Stimulated activated CD4-positive, alpha-beta T cell treated with anti-CD3 and anti-CD28 coated beads, Interleukin-15, amount 100 ng/mL, for 48 hours (primary cell): Measurements from ENCODE around the gene MSRB2.

Experiments used
- DNase-seq, 2 donors: peaks; one replicate each; pipeline ENCODE4 v3.0.0-alpha.2; 2020; ENCODE audit warnings: low read depth in 2 of 2

The MSRB2 gene

DNA sequence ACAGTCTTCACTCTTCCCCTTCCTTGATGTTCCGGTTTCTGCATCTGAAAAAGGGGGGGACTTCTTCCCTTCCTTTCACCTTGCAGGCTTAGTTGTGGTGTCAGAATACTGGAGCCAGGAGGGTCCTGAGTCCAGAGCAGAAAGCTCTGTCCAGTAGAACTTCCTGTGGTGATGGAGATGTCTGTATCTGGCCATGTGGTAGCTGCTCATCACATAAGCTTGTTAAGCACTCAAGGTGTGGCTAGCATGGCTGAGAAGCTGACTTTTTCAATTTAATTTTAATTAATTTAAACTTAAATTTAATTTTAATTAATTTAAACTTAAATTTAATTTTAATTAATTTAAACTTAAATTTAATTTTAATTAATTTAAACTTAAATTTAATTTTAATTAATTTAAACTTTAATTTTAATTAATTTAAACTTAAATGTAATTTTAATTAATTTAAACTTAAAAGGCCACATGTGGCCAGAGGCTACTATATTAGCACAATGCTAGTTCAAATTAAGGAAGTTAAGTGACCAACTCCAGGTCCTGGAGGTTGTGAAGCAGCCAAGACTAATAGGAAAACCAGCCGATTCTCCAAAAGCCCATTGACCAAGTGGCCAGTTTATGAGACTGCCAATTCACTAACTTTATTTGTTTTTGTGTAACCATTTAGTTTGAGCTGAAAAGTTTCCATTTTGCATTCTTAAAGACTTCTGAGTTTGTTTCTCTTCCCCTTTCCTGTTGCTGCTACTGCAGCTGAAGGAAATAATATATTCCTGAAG lies 16.3 kb downstream of the MSRB2 start:
- no peak for DNase-seq

- no peak for DNase-seq
Observed at GRCh38 chr10:23114228-23114850, 19.0 kb downstream of the MSRB2 start.

DNA sequence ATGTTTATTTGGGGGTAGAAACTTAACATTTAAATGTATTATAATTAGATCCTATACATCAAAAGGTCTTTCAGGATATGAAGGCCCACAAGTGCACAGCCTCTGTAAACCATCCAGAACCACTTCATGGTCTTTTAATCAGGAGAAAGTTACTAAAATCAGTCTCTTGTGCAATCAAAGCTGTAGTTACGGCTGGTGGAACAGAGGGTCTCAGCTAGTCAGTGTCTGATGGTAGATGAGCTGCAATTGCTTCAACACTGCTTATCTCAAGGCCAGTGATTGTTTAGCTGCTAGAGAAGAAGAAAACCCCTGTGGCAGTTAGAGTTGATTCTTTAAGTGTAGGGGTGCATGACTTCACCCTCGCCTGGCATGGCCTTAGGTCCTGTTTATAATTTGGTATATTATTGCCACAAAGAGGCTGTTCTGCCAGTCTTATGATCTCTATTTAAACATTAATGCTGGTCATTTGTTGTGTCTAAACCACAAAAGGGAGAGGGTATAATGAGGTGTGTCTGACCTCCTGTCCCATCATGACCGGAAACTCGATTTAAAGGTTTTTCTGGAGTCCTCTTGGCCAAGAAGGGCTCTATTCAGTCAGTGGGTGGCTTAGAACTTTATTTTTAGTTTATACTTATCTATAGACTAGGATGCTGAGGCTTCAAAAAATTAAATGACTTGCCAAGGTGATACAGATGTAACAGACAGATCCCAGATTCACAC lies 21.3 kb downstream of the MSRB2 start:
- no peak for DNase-seq

DNA sequence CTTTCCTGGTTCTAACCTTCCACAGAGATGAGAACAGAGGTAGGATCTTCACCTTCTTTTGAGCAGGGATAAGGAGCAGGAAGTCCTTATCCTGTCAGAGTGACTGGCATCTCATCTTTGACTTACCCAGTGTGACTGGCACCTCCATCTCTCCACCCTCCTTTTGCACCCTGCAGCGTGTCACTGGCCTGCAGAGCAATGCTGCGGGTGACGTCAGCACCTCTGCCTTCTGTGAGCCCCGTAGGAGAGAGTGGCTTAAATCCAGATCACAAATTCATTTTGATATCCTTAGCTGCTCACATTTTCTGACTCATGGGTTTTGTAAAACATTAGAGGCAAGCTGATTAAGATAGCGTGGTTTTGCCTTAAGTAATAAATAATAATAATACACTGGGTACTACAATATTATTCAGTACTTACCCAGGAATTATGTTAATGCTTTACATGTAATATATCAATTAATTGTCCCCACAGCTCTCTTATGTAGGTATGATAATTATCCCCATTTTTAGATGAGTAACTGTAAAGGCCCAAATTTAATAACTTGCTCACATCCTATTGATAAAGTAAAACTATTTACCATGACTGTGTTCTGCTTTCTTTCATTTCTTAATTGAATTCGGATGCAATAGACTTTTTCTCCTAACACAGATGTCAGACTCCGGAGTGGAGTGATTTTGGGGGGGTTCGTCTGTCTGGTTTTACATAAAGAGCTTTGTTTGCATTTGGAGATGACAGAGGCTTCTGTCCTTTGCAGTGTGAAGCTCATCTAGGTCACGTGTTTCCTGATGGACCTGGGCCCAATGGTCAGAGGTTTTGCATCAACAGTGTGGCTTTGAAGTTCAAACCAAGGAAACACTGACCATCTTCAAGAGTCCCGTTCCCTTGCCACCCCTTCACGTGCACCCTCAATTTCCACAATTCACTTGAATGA lies 24.9 kb downstream of the MSRB2 start:
- DNase-seq = no peak

DNA sequence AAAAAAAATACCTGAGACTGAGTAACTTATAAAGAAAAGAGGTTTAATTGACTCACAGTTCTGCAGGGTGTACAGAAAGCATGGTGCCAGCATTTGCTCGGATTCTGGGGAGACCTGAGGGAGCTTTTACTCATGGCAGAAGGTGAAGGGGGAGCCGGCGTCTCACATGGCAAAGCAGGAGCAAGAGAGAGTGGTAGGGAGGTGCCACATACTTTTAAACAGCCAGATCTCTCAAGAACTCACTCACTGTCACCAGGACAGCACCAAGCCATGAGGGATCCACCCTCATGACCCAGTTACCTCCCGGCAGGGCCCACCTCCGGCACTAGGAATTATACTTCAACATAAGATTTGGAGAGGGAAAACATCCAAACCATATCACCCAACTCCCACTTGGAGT lies 25.8 kb downstream of the MSRB2 start:
- no peak for DNase-seq

GRCh38 chr10:23136462-23136861 lies 41.1 kb downstream of the MSRB2 start:
- no peak for DNase-seq

DNA sequence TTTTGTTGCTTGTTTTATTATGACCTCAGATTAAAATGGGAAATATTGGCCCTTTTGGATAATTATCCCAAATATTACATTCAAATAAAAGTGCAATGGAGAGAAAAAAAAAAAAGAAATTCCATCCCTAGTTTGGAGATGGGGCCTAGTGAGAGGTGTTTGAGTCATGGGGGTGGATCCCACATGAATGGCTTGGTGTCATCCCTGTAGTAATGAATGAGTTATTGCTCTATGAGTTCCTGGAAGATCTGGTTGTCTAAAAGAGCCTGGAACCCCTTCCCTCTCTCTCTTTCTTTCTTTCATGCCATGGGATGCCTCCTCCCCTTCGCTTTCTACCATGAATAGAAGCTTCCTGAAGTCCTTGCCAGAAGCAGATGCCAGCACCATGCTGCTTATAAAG lies 44.3 kb downstream of the MSRB2 start:
- no peak for DNase-seq

GRCh38 chr10:23141995-23142394 lies 46.6 kb downstream of the MSRB2 start:
- DNase-seq = no peak

DNA sequence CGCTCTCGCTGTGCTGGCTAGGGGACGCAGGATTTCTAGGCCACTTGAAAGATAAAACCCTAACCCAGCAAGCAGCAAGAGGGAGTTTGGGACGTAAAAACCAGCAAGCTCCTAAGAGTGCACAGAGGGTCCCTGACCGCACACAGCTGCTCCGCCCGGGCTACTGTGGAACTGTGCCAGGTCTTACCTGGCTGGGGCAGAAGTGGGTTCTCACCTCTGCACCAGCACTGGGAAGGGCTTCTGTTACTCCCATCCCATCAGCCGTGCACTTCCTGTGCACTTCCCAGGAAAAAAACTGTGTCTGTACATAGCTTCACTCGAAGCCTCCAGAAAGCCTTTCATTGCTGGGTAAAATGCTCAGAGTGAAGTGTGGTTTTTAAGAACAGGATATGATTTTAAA lies 50.9 kb downstream of the MSRB2 start:
- DNase-seq = no peak

GRCh38 chr10:23147035-23147434 lies 51.7 kb downstream of the MSRB2 start:
- DNase-seq = no peak

DNA sequence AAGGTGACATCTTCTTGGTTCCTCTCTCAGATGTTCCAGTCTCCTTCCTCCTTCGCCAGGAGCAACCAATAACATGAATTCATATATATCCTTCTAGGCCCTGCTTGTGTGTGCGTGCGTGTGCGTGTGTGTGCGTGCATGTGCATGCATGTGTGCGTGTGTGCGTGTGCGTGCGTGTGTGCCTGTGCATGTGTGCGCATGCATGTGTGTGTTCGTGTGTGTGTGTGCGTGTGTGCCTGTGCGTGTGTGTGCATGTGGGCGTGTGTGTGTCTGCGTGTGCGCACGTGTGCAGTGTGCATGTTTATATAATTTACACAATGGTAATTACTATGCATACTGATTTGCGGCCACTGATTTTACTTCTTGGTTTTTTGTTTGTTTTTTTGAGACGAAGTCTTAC lies 52.8 kb downstream of the MSRB2 start:
- no peak for DNase-seq

DNA sequence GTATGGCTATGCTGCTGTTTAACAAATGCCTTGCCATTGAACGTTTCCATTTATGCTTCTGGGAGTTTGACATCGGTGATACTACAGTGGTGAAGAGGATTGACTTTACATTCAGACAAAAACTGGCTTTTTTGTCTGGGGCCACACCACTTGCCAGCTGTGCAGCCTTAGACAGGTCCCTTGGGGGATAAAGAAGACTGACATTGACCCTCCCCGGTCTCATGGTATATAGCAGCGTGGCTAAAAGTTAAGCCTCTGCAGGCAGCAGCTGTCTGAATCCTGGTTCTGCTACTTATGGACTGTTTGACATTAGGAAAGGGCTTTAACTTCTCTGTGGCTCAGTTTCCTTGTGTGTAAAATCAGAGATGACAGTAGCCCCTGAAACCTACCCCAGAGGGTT lies 54.7 kb downstream of the MSRB2 start:
- DNase-seq = no peak

- DNase-seq = no peak
Observed at GRCh38 chr10:23150610-23151009, 55.2 kb downstream of the MSRB2 start.

DNA sequence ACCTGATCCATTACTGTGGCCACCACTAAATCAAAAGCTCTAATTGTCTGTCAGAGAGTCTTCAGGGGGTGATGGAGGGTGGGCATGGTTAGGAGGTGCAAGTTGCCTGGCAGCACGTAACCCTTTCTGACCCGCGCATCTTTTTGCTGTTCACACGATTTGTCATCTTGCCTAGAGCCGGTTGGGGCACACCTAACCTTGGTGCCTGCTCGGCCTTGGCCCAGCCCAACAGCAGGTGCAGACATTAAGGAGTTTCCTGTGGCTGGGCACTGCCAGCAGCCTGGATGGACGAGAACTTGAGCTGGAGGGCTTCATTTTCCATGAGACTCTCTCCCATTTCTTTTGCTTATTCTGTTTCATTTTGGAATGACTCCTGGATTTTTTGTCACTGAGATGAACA lies 55.7 kb downstream of the MSRB2 start:
- DNase-seq = no peak

DNA sequence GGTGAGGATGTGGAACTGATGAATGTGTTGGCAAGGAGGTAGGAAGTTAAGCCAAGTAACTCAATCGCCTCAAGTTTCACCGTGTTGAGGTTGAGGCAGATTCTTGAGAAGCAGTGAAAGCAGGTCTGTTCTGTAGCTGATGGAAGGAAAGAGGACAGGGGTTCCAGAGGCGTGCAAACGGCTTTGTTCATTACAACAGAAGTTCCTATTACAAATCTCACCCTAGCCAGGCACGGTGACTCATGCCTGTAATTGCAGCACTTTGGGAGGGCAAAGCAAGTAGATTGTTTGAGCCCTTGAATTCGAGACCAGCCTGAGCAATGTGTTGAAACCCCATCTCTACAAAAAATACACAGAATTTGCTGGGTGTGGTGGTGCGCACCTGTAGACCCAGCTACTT lies 59.8 kb downstream of the MSRB2 start:
- no peak for DNase-seq

GRCh38 chr10:23156447-23157150 lies 61.2 kb downstream of the MSRB2 start:
- DNase-seq = no peak

GRCh38 chr10:23157239-23157681 lies 61.9 kb downstream of the MSRB2 start:
- DNase-seq = no peak

DNA sequence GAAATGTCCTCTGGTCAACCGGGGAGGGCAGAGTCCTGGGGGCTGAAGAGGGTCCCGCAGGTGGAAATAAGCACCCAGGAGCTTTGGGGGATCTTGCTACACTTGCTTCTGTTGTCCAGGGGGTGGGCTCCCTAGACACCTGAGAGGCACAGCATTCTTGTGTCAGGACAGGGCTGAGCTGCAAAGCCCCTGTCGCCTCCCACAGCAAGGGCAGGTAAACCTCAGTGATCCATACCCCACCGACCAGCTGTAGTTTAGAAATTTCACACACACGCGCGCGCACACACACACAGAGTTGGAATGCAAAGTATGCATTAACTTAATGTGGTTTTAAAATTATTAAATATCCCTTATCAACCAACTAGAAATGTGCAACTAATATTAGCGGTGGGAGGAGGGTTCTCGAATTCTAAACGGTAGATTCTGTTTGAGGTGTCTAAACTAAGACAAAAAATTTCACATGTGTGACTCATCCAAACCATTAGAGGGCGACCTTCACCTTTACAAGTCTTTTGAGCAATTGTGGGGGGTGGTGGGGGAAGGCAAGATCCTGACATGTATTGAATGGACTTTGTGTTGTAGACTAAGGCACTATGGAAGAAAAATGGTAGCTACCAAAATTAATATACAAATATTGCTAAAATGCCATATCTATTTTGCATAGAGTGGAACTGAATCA lies 62.5 kb downstream of the MSRB2 start:
- DNase-seq = no peak

- no peak for DNase-seq
Observed at GRCh38 chr10:23158370-23158769, 63.0 kb downstream of the MSRB2 start.

DNA sequence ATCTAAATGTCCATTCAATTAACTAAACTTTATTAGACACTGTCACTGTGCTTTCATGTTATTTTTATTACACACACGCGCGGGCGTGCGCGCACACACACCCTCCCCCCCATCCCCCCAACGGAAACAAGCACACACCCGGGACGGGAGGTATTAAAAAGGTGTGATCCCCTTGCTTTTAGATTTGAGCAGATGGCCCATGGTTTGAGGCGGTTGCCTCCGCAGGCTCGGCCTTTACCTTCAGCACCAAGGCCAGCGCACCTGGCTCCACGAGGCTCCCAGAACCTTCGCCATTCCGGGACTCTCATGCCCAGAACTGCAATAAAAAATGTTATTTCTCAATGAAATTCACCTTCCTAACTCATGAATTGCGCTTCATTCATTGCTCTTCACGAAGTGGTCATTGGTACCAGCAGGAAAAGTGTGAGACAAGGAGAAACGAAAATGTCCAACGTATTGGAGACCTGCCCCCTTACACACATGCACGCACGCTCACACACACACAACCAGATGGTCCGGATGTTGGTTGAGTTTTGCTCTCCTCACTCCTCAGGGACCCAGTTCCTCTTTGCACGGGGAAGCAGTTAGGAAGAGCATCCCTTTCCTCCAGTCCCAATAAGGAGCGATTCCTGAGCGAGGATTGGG lies 76.0 kb downstream of the MSRB2 start:
- DNase-seq = no peak
